Body of pancreas (tissue), 4 donors: ENCODE data around the gene JPH3. TPM values are rescaled to one million over a fixed set of nuclear protein-coding genes. Genes with fewer than 3 reads are reported as not detected.

Source experiments
- ATAC-seq: fragments of 150-250 bp; one replicate; pipeline ENCODE4 v1.9.1; 2016
- DNase-seq, 4 donors: peaks; one replicate each; pipeline ENCODE4 v3.0.0-alpha.2; 2019
- H3K27ac ChIP-seq, 4 donors: fragments of 200-600 bp; sonication (generic); 1 replicate in 3 of 4; 2 replicates in 1 of 4; pipeline versions ENCODE4 v1.5.1 to v1.6.1; 2016 to 2019; ENCODE audit warnings: mild to moderate bottlenecking in 1 of 4, mixed read lengths in 1 of 4, moderate library complexity in 1 of 4
- H3K27me3 ChIP-seq, 2 donors: fragments of 200-600 bp; sonication (generic); one replicate each; pipeline ENCODE4 v1.6.0; 2016; ENCODE audit warnings: mild to moderate bottlenecking in 1 of 2
- H3K36me3 ChIP-seq, 2 donors: fragments of 200-600 bp; sonication (generic); replicated peaks in 1 of 2; 2 replicates each; pipeline ENCODE4 v1.5.1; 2016; ENCODE audit warnings: low read depth in 2 of 2; ENCODE audit not compliant: insufficient read depth in 1 of 2
- H3K4me1 ChIP-seq: fragments of 200-600 bp; sonication (generic); one replicate; pipeline ENCODE4 v1.6.0; 2016
- H3K4me3 ChIP-seq, 2 donors: fragments of 200-600 bp; sonication (generic); 1 replicate in 1 of 2; 2 replicates in 1 of 2; pipeline ENCODE4 v1.5.1; 2016 to 2019
- H3K9me3 ChIP-seq, 3 donors: fragments of 200-600 bp; sonication (generic); 1 replicate in 2 of 3; 2 replicates in 1 of 3; pipeline ENCODE4 v1.5.1; 2016
- POLR2A ChIP-seq, 3 donors: fragments of 450-650 bp; IDR thresholded peaks; one replicate each; pipeline ENCODE4 v1.6.1; 2016; ENCODE audit warnings: antibody characterized with exemption in 3 of 3, mild to moderate bottlenecking in 2 of 3
- WGBS, 2 donors: methylation state at CpG; one replicate each; pipeline ENCODE4 v1.1.5; 2017; 5-methylcytosine and 5-hydroxymethylcytosine counted together
- intact Hi-C: fragments of 100-400 bp; cut with DNase I; formaldehyde crosslinking; loops from one replicate; pipeline ENCODE4 v1.15.1; 2023
- total RNA-seq, 2 donors: library from RNA; depleted of rRNA; stranded (reverse); fragments of >200 nt; gene quantifications; one replicate each; pipeline ENCODE4 v1.1.0, GENCODE V29; 2016
- TF ChIP-seq, protein P1 (sequence below), 7 experiments: fragments of 450-650 bp in 4 of 7; fragments of 200-600 bp in 3 of 7; sonication (generic) in 3 of 7; IDR thresholded peaks; one replicate each; pipeline ENCODE4 v1.5.1; 2016 to 2019; ENCODE audit warnings: antibody characterized with exemption in 7 of 7

Gene JPH3
- total RNA-seq, 2 donors from 2014 or later: not detected

DNA sequence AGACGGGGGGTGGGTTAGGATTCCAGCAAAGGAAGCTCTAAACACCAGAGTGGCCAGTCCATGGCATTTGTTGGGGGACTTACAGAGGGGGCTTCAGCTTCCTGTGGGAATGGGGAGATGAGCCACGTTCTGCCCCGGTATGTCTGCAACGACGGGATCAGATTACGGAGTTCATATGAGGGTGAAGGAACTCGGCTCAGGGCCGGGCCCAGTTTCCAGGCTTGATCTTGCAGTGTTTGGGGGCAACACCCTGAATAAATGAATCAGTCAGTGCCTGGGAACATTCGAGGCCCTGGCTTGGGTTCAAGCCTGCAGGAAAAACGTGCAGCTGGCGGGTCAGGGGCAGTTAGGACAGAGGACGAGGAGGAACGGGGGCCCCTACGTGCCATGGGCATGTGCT is 54.0 kb downstream of the JPH3 start:
- no peak for TF ChIP-seq POLR2A (IDR thresholded peaks at IDR 0.05)
- TF ChIP-seq, protein P1, sequence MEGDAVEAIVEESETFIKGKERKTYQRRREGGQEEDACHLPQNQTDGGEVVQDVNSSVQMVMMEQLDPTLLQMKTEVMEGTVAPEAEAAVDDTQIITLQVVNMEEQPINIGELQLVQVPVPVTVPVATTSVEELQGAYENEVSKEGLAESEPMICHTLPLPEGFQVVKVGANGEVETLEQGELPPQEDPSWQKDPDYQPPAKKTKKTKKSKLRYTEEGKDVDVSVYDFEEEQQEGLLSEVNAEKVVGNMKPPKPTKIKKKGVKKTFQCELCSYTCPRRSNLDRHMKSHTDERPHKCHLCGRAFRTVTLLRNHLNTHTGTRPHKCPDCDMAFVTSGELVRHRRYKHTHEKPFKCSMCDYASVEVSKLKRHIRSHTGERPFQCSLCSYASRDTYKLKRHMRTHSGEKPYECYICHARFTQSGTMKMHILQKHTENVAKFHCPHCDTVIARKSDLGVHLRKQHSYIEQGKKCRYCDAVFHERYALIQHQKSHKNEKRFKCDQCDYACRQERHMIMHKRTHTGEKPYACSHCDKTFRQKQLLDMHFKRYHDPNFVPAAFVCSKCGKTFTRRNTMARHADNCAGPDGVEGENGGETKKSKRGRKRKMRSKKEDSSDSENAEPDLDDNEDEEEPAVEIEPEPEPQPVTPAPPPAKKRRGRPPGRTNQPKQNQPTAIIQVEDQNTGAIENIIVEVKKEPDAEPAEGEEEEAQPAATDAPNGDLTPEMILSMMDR (IDR thresholded peaks at IDR 0.05): no peak
- no peak for ATAC-seq
- no peaks in the 10 kb centered on the region for H3K27me3 ChIP-seq
- intact Hi-C loops: no loop called here
- H3K9me3 ChIP-seq: peaks cover 0 to 6% (median 0%) of the 10 kb centered on the region in 3 donors
- H3K27ac ChIP-seq: no peak overlapping the region
- no peaks in the 10 kb centered on the region for H3K4me1 ChIP-seq
- no peak for DNase-seq
- no peaks in the 10 kb centered on the region for H3K36me3 ChIP-seq
- WGBS, 2 donors: 50 to 54% methylated on average over 10 to 14 of the region's 14 CpGs
- H3K4me3 ChIP-seq: no peak overlapping the region

DNA sequence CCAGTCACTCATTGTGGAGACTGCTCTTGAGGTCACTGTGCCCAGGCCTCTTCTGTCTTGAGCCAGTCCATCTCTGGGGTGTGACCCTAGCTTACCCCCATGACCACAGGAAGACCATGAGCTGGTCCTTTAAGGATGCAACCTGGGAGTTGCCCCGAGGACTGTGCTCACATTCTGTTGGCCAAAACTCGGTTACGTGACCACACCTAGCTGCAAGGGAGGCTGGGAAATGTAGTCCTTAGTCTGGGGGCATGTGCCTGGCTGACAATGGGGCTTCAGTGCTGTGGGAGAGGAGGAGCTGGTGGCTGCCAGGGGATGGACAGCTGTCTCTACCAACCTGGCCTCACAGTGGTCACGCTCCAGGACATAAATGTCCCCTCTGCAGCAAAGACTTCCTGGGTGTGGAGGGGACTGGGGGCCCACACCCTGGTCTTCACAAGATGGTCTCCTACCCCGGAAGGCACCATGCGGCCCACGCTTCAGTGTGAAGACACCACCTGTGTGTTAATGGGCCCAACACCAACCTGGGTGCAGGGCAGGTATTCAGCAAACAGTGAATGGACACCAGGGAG is 55.4 kb downstream of the JPH3 start:
- Histone ChIP-seq H3K9me3 (peaks cover 0 to 6% (median 0%) of the 10 kb centered on the region in 3 donors), H3K4me3 (no peak overlapping the region), H3K4me1 (no peaks in the 10 kb centered on the region), H3K27me3 (no peaks in the 10 kb centered on the region), H3K36me3 (no peaks in the 10 kb centered on the region), H3K27ac (no peak overlapping the region)
- no peak for ATAC-seq
- 61 to 83% methylated on average over 3 to 6 of the region's 7 CpGs for WGBS, 2 donors
- no peak for TF ChIP-seq POLR2A (IDR thresholded peaks at IDR 0.05)
- TF ChIP-seq, protein P1 (IDR thresholded peaks at IDR 0.05): no peak
- intact Hi-C loops: no loop called here
- no peak for DNase-seq

DNA sequence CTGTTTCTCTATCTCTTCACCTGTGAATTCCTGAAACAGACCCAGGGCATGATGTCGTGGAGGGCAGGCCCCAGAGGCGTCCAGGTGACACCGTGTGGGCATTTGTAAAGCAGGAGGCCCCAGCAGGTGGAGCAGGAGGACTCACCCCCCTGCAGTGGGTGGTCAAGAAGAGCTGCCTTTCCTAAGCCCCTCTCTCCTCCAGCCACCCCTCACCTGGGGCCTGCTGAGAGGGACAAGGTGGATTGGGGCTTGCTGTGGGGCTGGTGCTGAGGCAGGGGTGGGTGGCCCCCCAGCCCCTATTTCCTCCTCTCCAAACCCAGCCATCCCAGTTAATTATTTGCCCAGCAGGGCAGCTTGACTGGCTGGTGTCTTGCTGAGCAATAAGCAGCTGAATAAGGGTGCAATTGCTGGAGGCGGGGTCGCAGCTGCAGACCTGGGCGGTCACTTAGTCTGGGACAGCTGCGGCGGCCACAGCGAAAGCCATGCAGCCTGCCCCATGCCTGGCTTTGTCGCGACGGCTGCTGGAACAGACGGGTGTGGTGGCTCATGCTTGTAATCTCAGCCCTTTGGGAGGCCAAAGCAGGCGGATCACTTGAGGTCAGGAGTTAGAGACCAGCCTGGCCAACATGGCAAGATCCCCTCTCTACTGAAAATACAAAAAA is 56.4 kb downstream of the JPH3 start:
- intact Hi-C loops: no loop called here
- 17 to 28% methylated on average over 4 to 14 of the region's 14 CpGs for WGBS, 2 donors

DNA sequence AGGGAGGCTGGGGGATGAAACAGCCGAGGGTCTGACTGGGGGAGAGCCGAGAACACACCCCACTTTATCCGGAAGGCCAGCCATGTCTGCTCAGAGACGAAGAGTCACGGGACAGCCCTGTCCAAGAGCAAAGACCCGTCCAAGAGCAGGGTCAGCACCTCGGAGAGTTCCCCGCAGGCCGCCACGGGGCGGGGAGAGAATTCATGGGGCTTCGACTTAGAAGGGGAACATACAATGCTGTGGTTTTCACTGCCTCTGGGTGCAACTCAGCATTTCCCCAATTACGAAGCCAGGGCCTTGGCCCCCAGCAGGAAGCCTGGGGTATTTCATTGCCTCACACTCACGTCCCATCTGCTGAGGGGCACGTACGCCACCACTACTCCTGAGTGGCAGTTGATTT is 59.3 kb downstream of the JPH3 start:
- Histone ChIP-seq H3K4me1 (no peaks in the 10 kb centered on the region), H3K36me3 (no peaks in the 10 kb centered on the region), H3K27me3 (no peaks in the 10 kb centered on the region), H3K27ac (no peak overlapping the region), H3K9me3 (peaks cover 0 to 6% (median 0%) of the 10 kb centered on the region in 3 donors), H3K4me3 (no peak overlapping the region)
- TF ChIP-seq POLR2A (IDR thresholded peaks at IDR 0.05): no peak
- TF ChIP-seq, protein P1 (IDR thresholded peaks at IDR 0.05): no peak
- intact Hi-C loops: no loop called here
- ATAC-seq (no peak), DNase-seq (peak in 1 of 4 donors; percentile 18)
- WGBS, 2 donors: 12 to 18% methylated on average over 13 to 16 of the region's 16 CpGs

More for the DNA sequence above, 56.4 kb downstream of the JPH3 start:
- ATAC-seq: no peak
- DNase-seq: no peak
- H3K4me1 ChIP-seq: no peaks in the 10 kb centered on the region
- H3K36me3 ChIP-seq: no peaks in the 10 kb centered on the region
- H3K9me3 ChIP-seq: peaks cover 0 to 6% (median 0%) of the 10 kb centered on the region in 3 donors
- H3K27ac ChIP-seq: no peak overlapping the region
- no peak overlapping the region for H3K4me3 ChIP-seq
- no peaks in the 10 kb centered on the region for H3K27me3 ChIP-seq
- TF ChIP-seq POLR2A (IDR thresholded peaks at IDR 0.05): no peak
- TF ChIP-seq, protein P1 (IDR thresholded peaks at IDR 0.05): no peak
